IMR-90 (cell line): Measurements from ENCODE around the gene SYNPO2. TPM values are rescaled to one million over a fixed set of nuclear protein-coding genes. Genes with fewer than 3 reads are reported as not detected.

ENCODE experiments used
- ATAC-seq: fragments of 200-7000 bp; cut with Tn5 transposase; 2 replicates; pipeline ENCODE4 v1.9.1; 2020; ENCODE audit warnings: low read depth, mild to moderate bottlenecking, moderate library complexity
- BruUV-seq: library from RNA; stranded (reverse); fragments of 400-500 nt; replicated peaks from 2 replicates; lab custom pipeline; 2021; lab: Mats Ljungman, UMichigan
- CTCF ChIA-PET: fragments of 300-600 bp; formaldehyde crosslinking; extraction: SDS; loops from one replicate; lab custom pipeline; 2021; ENCODE audit warnings: antibody characterized with exemption; lab: Yijun Ruan, JAX
- POLR2A ChIA-PET: fragments of 300-600 bp; sonication (Branson Sonifier 250); formaldehyde crosslinking; loops from one replicate; lab custom pipeline; 2022; ENCODE audit warnings: antibody characterized with exemption; ENCODE audit not compliant: unreplicated experiment; lab: Charles Lee
- DNase-seq: peaks from one replicate; pipeline ENCODE4 v3.0.0; 2013
- H2AFZ ChIP-seq: replicated peaks from 2 replicates; pipeline ENCODE3; 2013; ENCODE audit warnings: low read length, mild to moderate bottlenecking; ENCODE audit not compliant: poor library complexity
- H2AK5ac ChIP-seq: 2 replicates; pipeline ENCODE4 v1.6.1; 2013; ENCODE audit warnings: low read depth, low read length, inconsistent platforms
- H2AK9ac ChIP-seq: replicated peaks from 2 replicates; pipeline ENCODE3; 2013; ENCODE audit warnings: mild to moderate bottlenecking, low read depth, low read length, moderate library complexity; ENCODE audit not compliant: poor library complexity
- H2BK120ac ChIP-seq: 2 replicates; pipeline ENCODE4 v1.6.1; 2013; ENCODE audit warnings: low read depth, low read length, inconsistent platforms
- H2BK15ac ChIP-seq: 3 replicates; pipeline ENCODE4 v1.6.1; 2013; ENCODE audit warnings: low read depth, low read length, inconsistent platforms
- H2BK20ac ChIP-seq: 2 replicates; pipeline ENCODE4 v1.6.1; 2013; ENCODE audit warnings: low read depth, mild to moderate bottlenecking, inconsistent platforms, low read length, moderate library complexity
- H2BK5ac ChIP-seq: 2 replicates; pipeline ENCODE4 v1.6.1; 2013; ENCODE audit warnings: mild to moderate bottlenecking, low read depth, low read length, inconsistent platforms; ENCODE audit not compliant: poor library complexity, severe bottlenecking
- H3K14ac ChIP-seq: replicated peaks from 2 replicates; pipeline ENCODE4 v1.6.1; 2013; ENCODE audit warnings: low read depth, low read length, inconsistent platforms
- H3K18ac ChIP-seq: 2 replicates; pipeline ENCODE4 v1.6.1; 2013; ENCODE audit warnings: low read depth, low read length, control low read depth
- H3K23ac ChIP-seq: 2 replicates; pipeline ENCODE4 v1.6.1; 2013; ENCODE audit warnings: low read depth, low read length, inconsistent platforms
- H3K27ac ChIP-seq: 2 replicates; pipeline ENCODE4 v1.5.1; 2013; ENCODE audit warnings: mild to moderate bottlenecking, control low read depth, low read length; ENCODE audit not compliant: insufficient read depth
- H3K27me3 ChIP-seq: 2 replicates; pipeline ENCODE4 v1.6.1; 2013; ENCODE audit warnings: low read length; ENCODE audit not compliant: control insufficient read depth, insufficient read depth
- H3K36me3 ChIP-seq: 2 replicates; pipeline ENCODE4 v1.6.1; 2013; ENCODE audit warnings: low read length, mixed read lengths; ENCODE audit not compliant: control insufficient read depth, insufficient read depth
- H3K4ac ChIP-seq: 2 replicates; pipeline ENCODE4 v1.6.1; 2013; ENCODE audit warnings: low read depth, low read length, inconsistent platforms
- H3K4me1 ChIP-seq: 2 replicates; pipeline ENCODE4 v1.6.1; 2013; ENCODE audit warnings: low read length, mixed read lengths; ENCODE audit not compliant: control insufficient read depth, insufficient read depth
- H3K4me2 ChIP-seq: 2 replicates; pipeline ENCODE4 v1.6.1; 2013; ENCODE audit warnings: low read depth, mild to moderate bottlenecking, control low read depth, low read length, moderate library complexity
- H3K4me3 ChIP-seq: 2 replicates; pipeline ENCODE4 v1.5.1; 2013; ENCODE audit warnings: low read depth, mild to moderate bottlenecking, control low read depth, low read length, moderate library complexity; ENCODE audit not compliant: insufficient read depth
- H3K56ac ChIP-seq: 2 replicates; pipeline ENCODE4 v1.6.1; 2013; ENCODE audit warnings: low read length, inconsistent platforms; ENCODE audit not compliant: insufficient read depth; ENCODE audit errors: extremely low read depth
- H3K79me1 ChIP-seq, 2 experiments: 2 replicates each; pipeline ENCODE4 v1.6.1; 2013; ENCODE audit warnings: low read length in 2 of 2, inconsistent platforms in 1 of 2, low read depth in 1 of 2
- H3K9ac ChIP-seq: 2 replicates; pipeline ENCODE4 v1.6.1; 2013; ENCODE audit warnings: low read depth, low read length, control low read depth
- H3K9me1 ChIP-seq: 2 replicates; pipeline ENCODE4 v1.6.1; 2013; ENCODE audit warnings: low read length, inconsistent platforms; ENCODE audit not compliant: insufficient read depth
- H3K9me3 ChIP-seq: 2 replicates; pipeline ENCODE4 v1.6.1; 2013; ENCODE audit warnings: low read length; ENCODE audit not compliant: control insufficient read depth, insufficient read depth
- H4K20me1 ChIP-seq: 2 replicates; pipeline ENCODE4 v1.6.1; 2013; ENCODE audit warnings: low read length, inconsistent platforms; ENCODE audit not compliant: insufficient read depth
- H4K5ac ChIP-seq: 2 replicates; pipeline ENCODE4 v1.6.1; 2013; ENCODE audit warnings: mild to moderate bottlenecking, low read depth, low read length, control low read depth
- H4K8ac ChIP-seq, 2 experiments: 2 replicates each; pipeline ENCODE4 v1.6.1; 2013; ENCODE audit warnings: low read depth in 2 of 2, low read length in 2 of 2, control low read depth in 1 of 2, inconsistent platforms in 1 of 2
- H4K91ac ChIP-seq: 2 replicates; pipeline ENCODE4 v1.6.1; 2013; ENCODE audit warnings: low read depth, low read length, inconsistent platforms; ENCODE audit not compliant: insufficient read depth
- BHLHE40 ChIP-seq: fragments of 150-350 bp; IDR thresholded peaks from 2 replicates; pipeline ENCODE4 v1.6.1; 2016; ENCODE audit warnings: mild to moderate bottlenecking, low read depth, low read length
- CEBPB ChIP-seq: IDR thresholded peaks from 2 replicates; pipeline ENCODE4 v1.6.1; 2012; ENCODE audit warnings: low read depth, low read length, improper control_type of control experiment
- CHD1 ChIP-seq: IDR thresholded peaks from 2 replicates; pipeline ENCODE4 v1.6.1; 2012; ENCODE audit warnings: low read depth, low read length, improper control_type of control experiment
- CTCF ChIP-seq: conservative IDR thresholded peaks from 2 replicates; pipeline ENCODE4 v1.5.1; 2012; ENCODE audit warnings: mild to moderate bottlenecking, low read depth, low read length, improper control_type of control experiment
- ELK1 ChIP-seq: fragments of 150-350 bp; IDR thresholded peaks from 2 replicates; pipeline ENCODE4 v1.6.1; 2016; ENCODE audit warnings: low read depth, mild to moderate bottlenecking, low read length, moderate library complexity, borderline replicate concordance
- FOS ChIP-seq: fragments of 150-350 bp; IDR thresholded peaks from 2 replicates; pipeline ENCODE4 v1.6.1; 2016; ENCODE audit warnings: low read depth, low read length
- MAFK ChIP-seq: IDR thresholded peaks from 2 replicates; pipeline ENCODE4 v1.6.1; 2012; ENCODE audit warnings: low read depth, low read length, improper control_type of control experiment
- MAZ ChIP-seq: IDR thresholded peaks from 2 replicates; pipeline ENCODE4 v1.6.1; 2012; ENCODE audit warnings: low read depth, mild to moderate bottlenecking, low read length, improper control_type of control experiment, moderate library complexity, borderline replicate concordance
- MXI1 ChIP-seq: IDR thresholded peaks from 2 replicates; pipeline ENCODE4 v1.6.1; 2012; ENCODE audit warnings: low read depth, mild to moderate bottlenecking, low read length, moderate library complexity, borderline replicate concordance
- NFE2L2 ChIP-seq: fragments of 150-350 bp; IDR thresholded peaks from 2 replicates; pipeline ENCODE4 v1.6.1; 2016; ENCODE audit warnings: low read depth, mild to moderate bottlenecking, low read length
- POLR2A ChIP-seq: IDR thresholded peaks from 2 replicates; pipeline ENCODE4 v1.6.1; 2012; ENCODE audit warnings: mild to moderate bottlenecking, low read depth, low read length
- RAD21 ChIP-seq: IDR thresholded peaks from 2 replicates; pipeline ENCODE4 v1.6.1; 2012; ENCODE audit warnings: low read length, improper control_type of control experiment
- RCOR1 ChIP-seq: IDR thresholded peaks from 2 replicates; pipeline ENCODE4 v1.6.1; 2012; ENCODE audit warnings: mild to moderate bottlenecking, low read length, improper control_type of control experiment; ENCODE audit not compliant: insufficient replicate concordance
- RFX5 ChIP-seq: IDR thresholded peaks from 2 replicates; pipeline ENCODE4 v1.8.0; 2012; ENCODE audit warnings: low read depth, mild to moderate bottlenecking, low read length, moderate library complexity
- SMC3 ChIP-seq: fragments of 150-350 bp; IDR thresholded peaks from 2 replicates; pipeline ENCODE4 v1.6.1; 2016; ENCODE audit warnings: low read depth, mild to moderate bottlenecking, antibody characterized with exemption, low read length, moderate library complexity
- WGBS, 2 experiments: methylation state at CpG; one replicate each; pipeline versions ENCODE4 v1.1.5 to v1.1.7; 2013; ENCODE audit warnings: missing lambda C conversion rate in 2 of 2; ENCODE audit not compliant: insufficient read length in 1 of 2; ENCODE audit errors: extremely low coverage in 2 of 2; 5-methylcytosine and 5-hydroxymethylcytosine counted together
- dilution Hi-C: fragments of 300-500 bp; cut with HindIII; formaldehyde crosslinking; loops from one replicate; pipeline ENCODE4 v1.14.3; 2018; ENCODE audit warnings: low sequenced_read_pairs; ENCODE audit not compliant: unreplicated experiment
- in situ Hi-C: fragments of 300-500 bp; cut with MboI; formaldehyde crosslinking; loops from 3 replicates; pipeline ENCODE4 v1.14.3; 2019; ENCODE audit warnings: low sequenced_read_pairs, inconsistent platforms, mixed read lengths
- intact Hi-C: fragments of 100-400 bp; cut with micrococcal nuclease; formaldehyde crosslinking; loops from 2 replicates; pipeline ENCODE4 v1.10.0; 2022
- polyA plus RNA-seq, 3 experiments: library from polyadenylated mRNA; depleted of rRNA; stranded (reverse); fragments of >200 nt; gene quantifications; 2 replicates each; pipeline ENCODE4 v1.2.3, GENCODE V29; 2012; ENCODE audit warnings: low replicate concordance in 1 of 3
- total RNA-seq: library from RNA; depleted of rRNA; stranded (reverse); fragments of >200 nt; gene quantifications from 2 replicates; pipeline ENCODE4 v1.2.3, GENCODE V29; 2012

The SYNPO2 gene
- total and polyA plus RNA-seq, 2 of the 4 experiments (the other 2 are of a cell fraction): 0.99 to 1.8 TPM

GRCh38 chr4:118950929-118951570 lies 62.4 kb downstream of the SYNPO2 start:
- Histone ChIP-seq H3K56ac (no peak overlapping the region), H2AK9ac (no peak overlapping the region), H2BK120ac (no peak overlapping the region), H4K20me1 (no peaks in the 10 kb centered on the region), H3K9me1 (no peaks in the 10 kb centered on the region), H3K4ac (no peak overlapping the region), H4K8ac (no peak overlapping the region), H4K5ac (no peak overlapping the region), H3K27ac (no peak overlapping the region), H3K79me1 (no peaks in the 10 kb centered on the region), H3K27me3 (no peaks in the 10 kb centered on the region), H2AFZ (no peak overlapping the region), H3K14ac (no peak overlapping the region), H3K9ac (no peak overlapping the region), H2BK15ac (no peak overlapping the region), H2AK5ac (no peak overlapping the region), H3K18ac (no peak overlapping the region), H2BK5ac (no peak overlapping the region), H4K91ac (no peak overlapping the region), H3K9me3 (no peaks in the 10 kb centered on the region), H3K36me3 (no peaks in the 10 kb centered on the region), H3K23ac (no peak overlapping the region), H2BK20ac (no peak overlapping the region), H3K4me2 (no peak overlapping the region), H3K4me3 (no peak overlapping the region), H3K4me1 (no peaks in the 10 kb centered on the region)
- no CpG with 5 or more reads among the region's 1 CpG for WGBS, 2 experiments
- ChIA-PET CTCF (no interaction called here), POLR2A (no interaction called here)
- no peak for TF ChIP-seq CEBPB
- TF ChIP-seq ELK1: no peak
- TF ChIP-seq BHLHE40: no peak
- no peak for TF ChIP-seq SMC3
- no peak for TF ChIP-seq POLR2A
- TF ChIP-seq CHD1: no peak
- TF ChIP-seq MAZ: no peak
- TF ChIP-seq CTCF: no peak
- TF ChIP-seq RCOR1: no peak
- TF ChIP-seq FOS: no peak
- no peak for TF ChIP-seq NFE2L2
- no peak for TF ChIP-seq MAFK
- TF ChIP-seq RAD21: no peak
- TF ChIP-seq MXI1: no peak
- TF ChIP-seq RFX5: no peak
- in situ Hi-C loops: loop anchor here (25.0 kb wide), 1 partner anchor 414 kb away; no protein-coding TSS in a partner anchor
- BruUV-seq: no TSS peak
- intact Hi-C loops: no loop called here
- ATAC-seq (no peak), DNase-seq (no peak)
- dilution Hi-C loops: no loop called here
